Measurements from ENCODE around the gene SHISA7.

Gene SHISA7

DNA sequence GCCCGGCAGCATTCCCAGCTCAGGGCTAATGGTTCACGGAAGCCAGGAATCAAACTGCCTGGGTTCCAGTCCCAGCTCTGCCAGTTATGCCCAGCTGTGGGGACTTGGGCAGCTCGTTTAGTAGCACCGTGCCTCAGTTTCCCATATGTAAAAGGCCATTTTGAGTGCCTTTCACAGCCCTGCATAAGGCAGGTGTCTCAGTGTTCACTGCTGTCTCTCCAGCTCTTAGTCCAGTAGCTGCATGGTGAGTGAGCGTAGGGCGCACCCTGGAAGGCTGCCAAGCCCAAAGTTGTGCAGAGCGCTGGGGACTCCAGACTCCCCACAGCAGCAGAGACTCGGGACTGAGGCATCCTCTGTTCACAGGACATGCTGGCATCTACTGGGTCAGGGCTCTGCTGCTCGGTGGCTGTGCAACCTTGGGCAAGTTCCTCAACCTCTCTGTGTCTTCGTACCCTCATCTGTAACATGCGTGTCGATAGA is 51.9 kb downstream of the SHISA7 start:
- TF ChIP-seq CTCF (IDR thresholded peaks at IDR 0.05) = no peak
- Histone ChIP-seq H3K4me1 (ENCODE audit: control insufficient read depth in 1 of 2, insufficient read depth in 1 of 2, low read depth in 1 of 2, low read length in 1 of 2) (peaks cover 22 to 26% of the 10 kb centered on the region in 2 experiments), H3K27me3 (no peaks in the 10 kb centered on the region), H3K36me3 (peaks cover 44% of the 10 kb centered on the region), H3K4me3 (ENCODE audit: low read depth in 1 of 2, low read length in 1 of 2) (no peak overlapping the region), H3K9me3 (no peaks in the 10 kb centered on the region), H3K27ac (no peak overlapping the region)

DNA sequence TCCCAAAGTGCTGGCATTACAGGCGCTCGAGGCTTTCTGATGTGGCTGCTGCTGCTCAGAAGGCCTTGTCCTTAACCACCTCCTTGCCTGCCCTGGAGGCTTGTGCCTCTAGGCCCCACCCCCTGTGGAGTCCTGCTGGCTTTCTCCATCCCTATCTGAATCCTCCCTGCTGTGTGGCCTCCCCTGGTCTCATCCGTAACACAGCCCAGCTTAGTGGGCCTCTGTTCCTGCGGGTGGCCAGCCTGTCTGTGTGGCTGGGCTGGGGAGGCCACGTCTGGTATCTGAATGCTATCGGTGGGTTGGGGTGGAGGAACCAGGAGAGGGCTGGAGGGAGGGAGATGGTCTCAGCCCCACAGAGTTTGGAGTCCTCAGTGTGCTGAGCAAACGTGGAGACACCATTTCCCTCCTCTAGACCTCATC is 52.6 kb downstream of the SHISA7 start:
- no peak overlapping the region for H3K4me3 ChIP-seq (ENCODE audit: low read depth in 1 of 2, low read length in 1 of 2)
- no peak for TF ChIP-seq CTCF (IDR thresholded peaks at IDR 0.05)
- no peaks in the 10 kb centered on the region for H3K27me3 ChIP-seq
- no peaks in the 10 kb centered on the region for H3K9me3 ChIP-seq
- no peak overlapping the region for H3K27ac ChIP-seq
- peaks cover 22 to 27% of the 10 kb centered on the region in 2 experiments for H3K4me1 ChIP-seq (ENCODE audit: control insufficient read depth in 1 of 2, insufficient read depth in 1 of 2, low read depth in 1 of 2, low read length in 1 of 2)
- peaks cover 44% of the 10 kb centered on the region for H3K36me3 ChIP-seq

GRCh38 chr19:55389386-55390317 is 53.4 kb downstream of the SHISA7 start:
- Histone ChIP-seq H3K27ac (no peak overlapping the region), H3K27me3 (no peaks in the 10 kb centered on the region), H3K4me3 (ENCODE audit: low read depth in 1 of 2, low read length in 1 of 2) (no peak overlapping the region), H3K36me3 (peaks cover 44% of the 10 kb centered on the region), H3K9me3 (no peaks in the 10 kb centered on the region), H3K4me1 (ENCODE audit: control insufficient read depth in 1 of 2, insufficient read depth in 1 of 2, low read depth in 1 of 2, low read length in 1 of 2) (peaks cover 30 to 32% of the 10 kb centered on the region in 2 experiments)
- no peak for TF ChIP-seq CTCF (IDR thresholded peaks at IDR 0.05)

- Histone ChIP-seq H3K36me3 (peaks cover 44% of the 10 kb centered on the region), H3K4me1 (ENCODE audit: control insufficient read depth in 1 of 2, insufficient read depth in 1 of 2, low read depth in 1 of 2, low read length in 1 of 2) (peaks cover 42 to 44% of the 10 kb centered on the region in 2 experiments), H3K9me3 (no peaks in the 10 kb centered on the region), H3K27ac (no peak overlapping the region), H3K4me3 (ENCODE audit: low read depth in 1 of 2, low read length in 1 of 2) (peak overlapping the region in 1 of 2 experiments; percentile 78), H3K27me3 (peaks cover 5% of the 10 kb centered on the region)
- TF ChIP-seq CTCF (IDR thresholded peaks at IDR 0.05) = no peak
These were observed 55.2 kb downstream of the SHISA7 start for GRCh38 chr19:55387736-55388497.

DNA sequence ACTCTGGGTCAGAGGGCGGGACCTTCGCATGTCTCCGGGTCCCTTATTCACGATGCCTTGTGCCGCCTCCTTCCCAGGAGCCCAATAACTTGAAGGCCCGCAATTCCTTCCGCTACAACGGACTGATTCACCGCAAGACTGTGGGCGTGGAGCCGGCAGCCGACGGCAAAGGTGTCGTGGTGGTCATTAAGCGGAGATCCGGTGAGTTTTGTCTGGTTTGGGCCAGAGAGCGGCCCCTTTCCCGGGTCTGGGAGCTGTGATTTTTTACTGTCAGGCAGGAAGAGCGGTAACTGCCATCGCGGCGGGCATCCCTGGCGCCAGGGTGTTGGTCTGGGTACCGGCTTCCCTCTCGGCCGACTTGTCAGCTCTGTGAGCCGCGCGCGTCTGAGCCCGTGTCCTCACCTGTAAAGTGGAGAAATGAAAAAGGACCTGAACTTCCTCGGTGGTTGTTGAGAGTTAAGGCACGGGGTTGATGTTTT is 56.6 kb downstream of the SHISA7 start:
- peak overlapping the region; percentile 78 to 100 for H3K4me3 ChIP-seq (ENCODE audit: low read depth in 1 of 2, low read length in 1 of 2)
- peak overlapping the region; percentile 88 for H3K27ac ChIP-seq
- TF ChIP-seq CTCF (IDR thresholded peaks at IDR 0.05) = no peak
- no peaks in the 10 kb centered on the region for H3K9me3 ChIP-seq
- H3K27me3 ChIP-seq = peaks cover 19% of the 10 kb centered on the region
- H3K4me1 ChIP-seq (ENCODE audit: control insufficient read depth in 1 of 2, insufficient read depth in 1 of 2, low read depth in 1 of 2, low read length in 1 of 2) = peaks cover 43 to 47% of the 10 kb centered on the region in 2 experiments
- H3K36me3 ChIP-seq = peaks cover 37% of the 10 kb centered on the region

Measured in neutrophil (primary cell).